Measurements from ENCODE around the gene MED12L.

MED12L gene

GRCh38 chr3:151327571-151328198 is 242.2 kb downstream of the MED12L start:
- Histone ChIP-seq H3K9me3 (ENCODE audit: control insufficient read depth in 2 of 2, low read length in 2 of 2) (no peaks in the 10 kb centered on the region), H3K9ac (ENCODE audit: low read depth in 1 of 2, low read length in 2 of 2) (no peak overlapping the region), H3K4me3 (ENCODE audit: low read length in 2 of 2) (peak overlapping the region in 1 of 2 donors; percentile 58), H3K27me3 (ENCODE audit: control insufficient read depth in 2 of 2, insufficient read depth in 2 of 2, low read length in 2 of 2) (no peaks in the 10 kb centered on the region), H3K27ac (ENCODE audit: low read depth in 2 of 2, low read length in 2 of 2) (no peak overlapping the region), H3K4me1 (ENCODE audit: control insufficient read depth in 2 of 2, insufficient read depth in 2 of 2, low read length in 2 of 2) (no peaks in the 10 kb centered on the region), H3K36me3 (ENCODE audit: control insufficient read depth in 2 of 2, insufficient read depth in 2 of 2, low read length in 2 of 2) (no peaks in the 10 kb centered on the region)

DNA sequence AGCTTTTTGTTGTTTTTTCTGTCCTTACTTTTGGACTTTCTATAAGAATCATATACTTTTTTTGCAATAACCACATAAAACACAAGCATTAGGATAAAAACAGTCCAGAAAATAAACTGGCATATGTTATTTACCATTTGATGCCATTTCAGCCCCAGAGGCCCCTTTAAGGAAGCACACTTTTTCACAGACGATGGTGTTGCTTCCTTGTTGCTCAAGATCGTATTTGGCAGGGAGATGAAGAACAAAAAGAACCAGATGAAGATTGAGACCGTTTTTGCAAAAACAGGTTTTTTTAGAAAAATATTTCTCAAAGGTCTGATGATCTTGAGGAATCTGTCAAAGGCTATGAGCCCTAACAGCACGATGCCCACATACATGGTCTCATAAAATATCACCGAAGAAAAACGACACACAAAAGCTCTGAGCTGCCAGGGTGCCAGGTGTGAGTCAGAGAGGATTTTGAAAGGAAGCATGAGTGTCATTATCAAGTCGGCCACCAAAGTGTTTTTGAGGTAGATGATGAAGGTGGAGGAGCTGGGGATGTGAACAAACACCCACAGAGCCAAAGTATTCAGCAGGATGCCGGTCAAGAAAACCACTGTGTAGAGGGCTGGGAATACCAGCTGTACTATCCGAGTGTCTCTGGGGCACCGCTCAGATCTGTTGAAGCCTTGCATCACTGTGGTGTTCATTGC is 243.0 kb downstream of the MED12L start:
- no peak overlapping the region for H3K9ac ChIP-seq (ENCODE audit: low read depth in 1 of 2, low read length in 2 of 2)
- no peak overlapping the region for H3K27ac ChIP-seq (ENCODE audit: low read depth in 2 of 2, low read length in 2 of 2)
- H3K4me1 ChIP-seq (ENCODE audit: control insufficient read depth in 2 of 2, insufficient read depth in 2 of 2, low read length in 2 of 2) = no peaks in the 10 kb centered on the region
- H3K9me3 ChIP-seq (ENCODE audit: control insufficient read depth in 2 of 2, low read length in 2 of 2) = no peaks in the 10 kb centered on the region
- H3K36me3 ChIP-seq (ENCODE audit: control insufficient read depth in 2 of 2, insufficient read depth in 2 of 2, low read length in 2 of 2) = no peaks in the 10 kb centered on the region
- H3K27me3 ChIP-seq (ENCODE audit: control insufficient read depth in 2 of 2, insufficient read depth in 2 of 2, low read length in 2 of 2) = no peaks in the 10 kb centered on the region
- peak overlapping the region in 1 of 2 donors; percentile 58 for H3K4me3 ChIP-seq (ENCODE audit: low read length in 2 of 2)

DNA sequence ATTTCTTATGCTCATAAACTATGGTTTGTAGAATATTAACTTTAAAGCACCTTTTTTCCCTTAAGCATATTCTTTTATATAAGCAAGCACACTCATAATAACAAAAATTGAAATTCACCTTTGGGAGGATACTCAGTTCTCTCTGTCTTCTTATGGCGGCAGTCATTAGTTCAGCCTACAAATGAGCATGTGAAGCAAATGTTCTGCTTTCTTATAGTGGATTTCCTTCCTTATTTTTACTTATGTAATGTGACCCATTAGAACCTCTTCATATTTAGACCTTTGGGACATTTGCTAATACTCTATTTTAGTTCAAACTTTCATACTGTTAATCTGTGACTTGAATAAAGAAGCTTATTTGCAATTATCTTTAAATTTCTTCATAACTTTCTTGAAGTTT is 243.9 kb downstream of the MED12L start, which contains the start of gene P2RY13:
Gene P2RY13 (minus strand): TSS at position 187 of the 400 bp plus-strand sequence. CDS start 21 bp downstream, at position 166.
- no peak within 1 kb of the TSS for H3K9ac ChIP-seq (ENCODE audit: low read depth in 1 of 2, low read length in 2 of 2)
- no peaks in the 10 kb centered on the region for H3K4me1 ChIP-seq (ENCODE audit: control insufficient read depth in 2 of 2, insufficient read depth in 2 of 2, low read length in 2 of 2)
- H3K4me3 ChIP-seq (ENCODE audit: low read length in 2 of 2) = peak within 1 kb of the TSS in 1 of 2 donors; percentile 58
- H3K36me3 ChIP-seq (ENCODE audit: control insufficient read depth in 2 of 2, insufficient read depth in 2 of 2, low read length in 2 of 2) = no peaks in the 10 kb centered on the region
- no peak within 1 kb of the TSS for H3K27ac ChIP-seq (ENCODE audit: low read depth in 2 of 2, low read length in 2 of 2)
- no peaks in the 10 kb centered on the region for H3K9me3 ChIP-seq (ENCODE audit: control insufficient read depth in 2 of 2, low read length in 2 of 2)
- no peaks in the 10 kb centered on the region for H3K27me3 ChIP-seq (ENCODE audit: control insufficient read depth in 2 of 2, insufficient read depth in 2 of 2, low read length in 2 of 2)

GRCh38 chr3:151330379-151330778 is 244.9 kb downstream of the MED12L start:
- H3K4me3 ChIP-seq (ENCODE audit: low read length in 2 of 2) = no peak overlapping the region
- H3K9ac ChIP-seq (ENCODE audit: low read depth in 1 of 2, low read length in 2 of 2) = no peak overlapping the region
- H3K9me3 ChIP-seq (ENCODE audit: control insufficient read depth in 2 of 2, low read length in 2 of 2) = no peaks in the 10 kb centered on the region
- H3K36me3 ChIP-seq (ENCODE audit: control insufficient read depth in 2 of 2, insufficient read depth in 2 of 2, low read length in 2 of 2) = no peaks in the 10 kb centered on the region
- no peak overlapping the region for H3K27ac ChIP-seq (ENCODE audit: low read depth in 2 of 2, low read length in 2 of 2)
- H3K4me1 ChIP-seq (ENCODE audit: control insufficient read depth in 2 of 2, insufficient read depth in 2 of 2, low read length in 2 of 2) = no peaks in the 10 kb centered on the region
- no peaks in the 10 kb centered on the region for H3K27me3 ChIP-seq (ENCODE audit: control insufficient read depth in 2 of 2, insufficient read depth in 2 of 2, low read length in 2 of 2)

- no peaks in the 10 kb centered on the region for H3K36me3 ChIP-seq (ENCODE audit: control insufficient read depth in 2 of 2, insufficient read depth in 2 of 2, low read length in 2 of 2)
- H3K9ac ChIP-seq (ENCODE audit: low read depth in 1 of 2, low read length in 2 of 2) = no peak overlapping the region
- H3K4me3 ChIP-seq (ENCODE audit: low read length in 2 of 2) = no peak overlapping the region
- H3K27me3 ChIP-seq (ENCODE audit: control insufficient read depth in 2 of 2, insufficient read depth in 2 of 2, low read length in 2 of 2) = no peaks in the 10 kb centered on the region
- no peak overlapping the region for H3K27ac ChIP-seq (ENCODE audit: low read depth in 2 of 2, low read length in 2 of 2)
- H3K4me1 ChIP-seq (ENCODE audit: control insufficient read depth in 2 of 2, insufficient read depth in 2 of 2, low read length in 2 of 2) = no peaks in the 10 kb centered on the region
- no peaks in the 10 kb centered on the region for H3K9me3 ChIP-seq (ENCODE audit: control insufficient read depth in 2 of 2, low read length in 2 of 2)
Measured at GRCh38 chr3:151330899-151331298, 245.4 kb downstream of the MED12L start.

DNA sequence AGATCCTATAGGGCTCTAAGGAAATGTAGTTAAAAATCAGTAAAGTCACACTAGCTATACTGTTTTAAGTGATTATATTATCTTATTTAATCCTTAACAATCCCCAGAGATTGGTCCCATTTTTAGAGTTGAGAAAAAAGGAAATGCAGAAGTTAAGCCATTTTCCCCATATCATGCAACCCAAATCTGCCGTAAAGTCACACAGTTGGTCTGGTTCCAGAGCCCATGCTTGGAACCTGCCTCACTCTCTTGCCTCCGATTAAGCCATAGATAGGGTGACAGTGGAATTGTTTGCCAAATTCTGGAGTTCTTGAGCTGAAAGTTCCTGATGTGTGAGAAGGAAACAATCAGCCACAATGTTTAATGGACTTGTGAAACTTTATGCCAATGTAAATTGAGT is 246.2 kb downstream of the MED12L start:
- H3K9ac ChIP-seq (ENCODE audit: low read depth in 1 of 2, low read length in 2 of 2) = no peak overlapping the region
- no peaks in the 10 kb centered on the region for H3K4me1 ChIP-seq (ENCODE audit: control insufficient read depth in 2 of 2, insufficient read depth in 2 of 2, low read length in 2 of 2)
- no peak overlapping the region for H3K4me3 ChIP-seq (ENCODE audit: low read length in 2 of 2)
- H3K27ac ChIP-seq (ENCODE audit: low read depth in 2 of 2, low read length in 2 of 2) = peak overlapping the region in 1 of 2 donors; percentile 1
- H3K27me3 ChIP-seq (ENCODE audit: control insufficient read depth in 2 of 2, insufficient read depth in 2 of 2, low read length in 2 of 2) = no peaks in the 10 kb centered on the region
- H3K9me3 ChIP-seq (ENCODE audit: control insufficient read depth in 2 of 2, low read length in 2 of 2) = no peaks in the 10 kb centered on the region
- H3K36me3 ChIP-seq (ENCODE audit: control insufficient read depth in 2 of 2, insufficient read depth in 2 of 2, low read length in 2 of 2) = no peaks in the 10 kb centered on the region

DNA sequence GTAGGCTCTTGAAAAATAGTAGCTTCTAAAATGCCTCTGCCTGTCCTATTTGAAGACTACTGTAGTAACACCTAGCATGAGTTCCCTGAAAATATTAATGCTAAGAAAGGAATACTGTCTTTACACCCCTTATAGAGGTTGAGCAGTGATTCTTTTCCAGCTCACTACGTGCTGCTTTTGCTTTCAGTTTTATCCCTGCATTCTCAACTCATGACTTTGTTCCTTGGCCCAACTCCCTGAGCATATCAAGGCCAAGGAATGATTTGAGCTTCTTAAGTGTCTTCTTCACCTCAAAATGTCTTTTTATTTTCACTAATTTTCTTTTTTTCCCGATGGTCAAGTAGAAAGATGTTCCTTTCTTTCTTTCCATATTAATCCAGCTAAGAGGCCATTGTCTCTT is 260.4 kb downstream of the MED12L start:
- H3K4me3 ChIP-seq (ENCODE audit: low read length in 2 of 2) = peak overlapping the region in 1 of 2 donors; percentile 45
- no peaks in the 10 kb centered on the region for H3K9me3 ChIP-seq (ENCODE audit: control insufficient read depth in 2 of 2, low read length in 2 of 2)
- H3K36me3 ChIP-seq (ENCODE audit: control insufficient read depth in 2 of 2, insufficient read depth in 2 of 2, low read length in 2 of 2) = no peaks in the 10 kb centered on the region
- no peak overlapping the region for H3K9ac ChIP-seq (ENCODE audit: low read depth in 1 of 2, low read length in 2 of 2)
- no peaks in the 10 kb centered on the region for H3K4me1 ChIP-seq (ENCODE audit: control insufficient read depth in 2 of 2, insufficient read depth in 2 of 2, low read length in 2 of 2)
- no peaks in the 10 kb centered on the region for H3K27me3 ChIP-seq (ENCODE audit: control insufficient read depth in 2 of 2, insufficient read depth in 2 of 2, low read length in 2 of 2)
- peak overlapping the region in 1 of 2 donors; percentile 32 for H3K27ac ChIP-seq (ENCODE audit: low read depth in 2 of 2, low read length in 2 of 2)

DNA sequence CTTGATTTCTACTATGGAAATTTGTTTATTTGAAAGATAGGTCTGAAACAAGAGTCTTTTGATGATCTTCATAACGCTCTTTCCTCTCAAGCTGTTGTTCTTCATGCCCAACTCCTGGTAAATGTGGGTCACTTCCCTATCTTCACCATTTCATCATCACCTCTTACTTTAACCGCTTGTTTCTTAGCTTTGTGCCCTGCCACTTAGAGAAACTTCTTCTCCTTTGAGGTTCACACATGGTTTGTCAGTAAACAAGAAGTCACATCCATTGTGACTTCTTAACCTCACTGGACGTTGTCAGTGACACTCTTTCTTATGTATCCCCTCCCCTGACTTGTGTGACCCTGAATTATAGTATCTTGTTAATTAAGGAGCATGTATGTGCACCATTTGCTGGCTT is 260.8 kb downstream of the MED12L start:
- H3K36me3 ChIP-seq (ENCODE audit: control insufficient read depth in 2 of 2, insufficient read depth in 2 of 2, low read length in 2 of 2) = no peaks in the 10 kb centered on the region
- H3K27ac ChIP-seq (ENCODE audit: low read depth in 2 of 2, low read length in 2 of 2) = peak overlapping the region in 1 of 2 donors; percentile 32
- no peak overlapping the region for H3K9ac ChIP-seq (ENCODE audit: low read depth in 1 of 2, low read length in 2 of 2)
- H3K27me3 ChIP-seq (ENCODE audit: control insufficient read depth in 2 of 2, insufficient read depth in 2 of 2, low read length in 2 of 2) = no peaks in the 10 kb centered on the region
- no peak overlapping the region for H3K4me3 ChIP-seq (ENCODE audit: low read length in 2 of 2)
- no peaks in the 10 kb centered on the region for H3K9me3 ChIP-seq (ENCODE audit: control insufficient read depth in 2 of 2, low read length in 2 of 2)
- no peaks in the 10 kb centered on the region for H3K4me1 ChIP-seq (ENCODE audit: control insufficient read depth in 2 of 2, insufficient read depth in 2 of 2, low read length in 2 of 2)

DNA sequence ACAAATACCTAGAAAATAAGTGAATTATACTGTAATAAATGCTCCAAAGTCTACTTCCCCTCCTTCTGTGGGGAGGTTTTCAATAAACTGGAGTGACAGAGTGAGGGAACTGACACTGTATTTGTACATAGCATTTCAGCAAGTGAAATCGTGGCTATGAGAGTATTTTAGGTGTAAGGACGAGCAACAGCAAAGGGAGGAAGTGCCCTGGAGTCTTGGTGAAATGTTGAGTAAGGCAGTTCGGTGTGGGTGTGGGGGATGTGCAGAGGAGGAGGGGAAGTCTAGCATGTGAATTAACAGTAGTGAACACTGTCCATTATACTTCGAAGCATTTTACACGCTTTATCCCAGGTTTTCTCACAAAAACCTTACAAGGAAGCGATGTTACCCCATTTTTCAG is 262.0 kb downstream of the MED12L start:
- Histone ChIP-seq H3K9ac (ENCODE audit: low read depth in 1 of 2, low read length in 2 of 2) (no peak overlapping the region), H3K4me1 (ENCODE audit: control insufficient read depth in 2 of 2, insufficient read depth in 2 of 2, low read length in 2 of 2) (no peaks in the 10 kb centered on the region), H3K27ac (ENCODE audit: low read depth in 2 of 2, low read length in 2 of 2) (no peak overlapping the region), H3K4me3 (ENCODE audit: low read length in 2 of 2) (no peak overlapping the region), H3K9me3 (ENCODE audit: control insufficient read depth in 2 of 2, low read length in 2 of 2) (no peaks in the 10 kb centered on the region), H3K27me3 (ENCODE audit: control insufficient read depth in 2 of 2, insufficient read depth in 2 of 2, low read length in 2 of 2) (no peaks in the 10 kb centered on the region), H3K36me3 (ENCODE audit: control insufficient read depth in 2 of 2, insufficient read depth in 2 of 2, low read length in 2 of 2) (no peaks in the 10 kb centered on the region)

DNA sequence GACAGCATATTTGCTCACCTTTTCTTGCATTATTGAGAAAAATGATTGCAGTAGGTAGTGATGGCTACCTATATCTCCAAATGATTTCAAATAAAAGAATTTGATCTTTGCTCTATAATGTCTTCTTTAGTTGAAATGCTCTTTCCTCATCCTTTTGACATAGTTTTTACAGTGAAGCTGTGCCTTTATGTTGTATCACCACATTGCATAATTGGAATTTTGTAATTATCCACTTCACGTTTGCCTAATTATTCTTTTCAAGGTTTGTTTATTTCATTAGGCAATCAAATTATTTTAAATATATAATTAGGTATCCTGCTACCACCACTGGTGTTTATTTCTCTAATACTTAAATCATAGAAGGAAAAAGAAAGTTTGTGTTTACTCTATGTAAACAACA is 265.2 kb downstream of the MED12L start:
- H3K4me1 ChIP-seq (ENCODE audit: control insufficient read depth in 2 of 2, insufficient read depth in 2 of 2, low read length in 2 of 2) = no peaks in the 10 kb centered on the region
- H3K9me3 ChIP-seq (ENCODE audit: control insufficient read depth in 2 of 2, low read length in 2 of 2) = no peaks in the 10 kb centered on the region
- H3K27ac ChIP-seq (ENCODE audit: low read depth in 2 of 2, low read length in 2 of 2) = no peak overlapping the region
- no peaks in the 10 kb centered on the region for H3K36me3 ChIP-seq (ENCODE audit: control insufficient read depth in 2 of 2, insufficient read depth in 2 of 2, low read length in 2 of 2)
- no peak overlapping the region for H3K9ac ChIP-seq (ENCODE audit: low read depth in 1 of 2, low read length in 2 of 2)
- H3K4me3 ChIP-seq (ENCODE audit: low read length in 2 of 2) = no peak overlapping the region
- H3K27me3 ChIP-seq (ENCODE audit: control insufficient read depth in 2 of 2, insufficient read depth in 2 of 2, low read length in 2 of 2) = no peaks in the 10 kb centered on the region

Data from mucosa of rectum (tissue), 2 donors.